GM12891 (cell line): ENCODE results near the gene ATP6V1B1.

Experiments used
- DNase-seq: peaks from one replicate; pipeline ENCODE4 v3.0.0; 2011; ENCODE audit warnings: low spot score; ENCODE audit not compliant: insufficient read length
- FAIRE-seq: peaks from 2 replicates; lab custom pipeline; 2011; peaks lifted over from hg19 to GRCh38; lab: Jason Lieb, UNC
- PAX5 ChIP-seq: IDR thresholded peaks from 2 replicates; pipeline ENCODE4 v1.6.1; 2011; ENCODE audit warnings: low read length, moderate library complexity, mild to moderate bottlenecking; ENCODE audit not compliant: insufficient read depth, severe bottlenecking
- POLR2A ChIP-seq: IDR thresholded peaks from 2 replicates; pipeline ENCODE4 v1.6.1; 2011; ENCODE audit warnings: low read depth, low read length, control low read depth
- POLR2AphosphoS5 ChIP-seq: IDR thresholded peaks from 2 replicates; pipeline ENCODE4 v1.6.1; 2011; ENCODE audit warnings: low read depth, low read length, control low read depth
- POU2F2 ChIP-seq: IDR thresholded peaks from 2 replicates; pipeline ENCODE4 v1.6.1; 2011; ENCODE audit warnings: low read depth, mild to moderate bottlenecking, control low read depth, low read length, moderate library complexity
- SPI1 ChIP-seq: IDR thresholded peaks from 2 replicates; pipeline ENCODE4 v1.6.1; 2011; ENCODE audit warnings: low read depth, low read length, control low read depth
- TAF1 ChIP-seq: IDR thresholded peaks from 2 replicates; pipeline ENCODE4 v1.6.1; 2011; ENCODE audit warnings: low read depth, low read length, control low read depth

The ATP6V1B1 gene

GRCh38 chr2:70977605-70978205 lies 42.0 kb downstream of the ATP6V1B1 start:
- TF ChIP-seq POLR2AphosphoS5 = no peak
- 0 out of 2 replicates have a peak, but pooled peaks have one; percentile 1 for TF ChIP-seq SPI1
- FAIRE-seq (peak; percentile 78), DNase-seq (no peak)

- TF ChIP-seq POLR2A (no peak), PAX5 (no peak), SPI1 (no peak), POU2F2 (no peak), POLR2AphosphoS5 (no peak), TAF1 (no peak)
- DNase-seq (peak; percentile 48), FAIRE-seq (peak; percentile 80)
Measured at GRCh38 chr2:70978341-70979179, 42.9 kb downstream of the ATP6V1B1 start, which contains the start of gene ANKRD53. TSS of gene ANKRD53 (plus strand) at chr2:70978630. CDS start at chr2:70978646, 16 bp downstream.

GRCh38 chr2:70979180-70979488 lies 43.4 kb downstream of the ATP6V1B1 start:
- TF ChIP-seq SPI1 = no peak
- TF ChIP-seq TAF1 = no peak
- TF ChIP-seq POU2F2 = no peak
- no peak for TF ChIP-seq POLR2A
- no peak for TF ChIP-seq PAX5
- TF ChIP-seq POLR2AphosphoS5 = no peak
- FAIRE-seq (no peak), DNase-seq (no peak)

- no peak for TF ChIP-seq SPI1
- no peak for TF ChIP-seq TAF1
- TF ChIP-seq POLR2A = no peak
- TF ChIP-seq POU2F2 = no peak
- TF ChIP-seq PAX5 = no peak
- no peak for TF ChIP-seq POLR2AphosphoS5
- DNase-seq (no peak), FAIRE-seq (no peak)
Measured at GRCh38 chr2:70979626-70980025, 43.9 kb downstream of the ATP6V1B1 start.

GRCh38 chr2:70981421-70981820 lies 45.7 kb downstream of the ATP6V1B1 start:
- no peak for FAIRE-seq
- DNase-seq = no peak
- no peak for TF ChIP-seq SPI1
- TF ChIP-seq PAX5 = no peak
- no peak for TF ChIP-seq TAF1
- no peak for TF ChIP-seq POLR2AphosphoS5
- TF ChIP-seq POU2F2 = no peak
- no peak for TF ChIP-seq POLR2A

- DNase-seq (no peak), FAIRE-seq (no peak)
- TF ChIP-seq TAF1 = no peak
- no peak for TF ChIP-seq POU2F2
- TF ChIP-seq POLR2AphosphoS5 = no peak
- TF ChIP-seq PAX5 = no peak
- TF ChIP-seq SPI1 = no peak
Measured at GRCh38 chr2:70981866-70982810, 46.4 kb downstream of the ATP6V1B1 start.

GRCh38 chr2:70982971-70983370 lies 47.3 kb downstream of the ATP6V1B1 start:
- DNase-seq (no peak), FAIRE-seq (no peak)
- TF ChIP-seq SPI1 (no peak), POU2F2 (no peak), POLR2AphosphoS5 (no peak), TAF1 (no peak), POLR2A (no peak), PAX5 (no peak)

- no peak for DNase-seq
- TF ChIP-seq SPI1 = no peak
- TF ChIP-seq TAF1 = no peak
- TF ChIP-seq POU2F2 = no peak
- TF ChIP-seq POLR2A = no peak
- TF ChIP-seq POLR2AphosphoS5 = no peak
- TF ChIP-seq PAX5 = no peak
- no peak for FAIRE-seq
Measured at GRCh38 chr2:70983506-70984227, 48.0 kb downstream of the ATP6V1B1 start.
